K562 (cell line): ENCODE data around the gene YIPF4. TPM values are rescaled to one million over a fixed set of nuclear protein-coding genes. Genes with fewer than 3 reads are reported as not detected.

ENCODE experiments used
- ARID3A ChIP-seq: IDR thresholded peaks from 2 replicates; pipeline ENCODE4 v1.6.1; 2012; ENCODE audit warnings: low read depth, low read length, improper control_type of control experiment, borderline replicate concordance
- ATF6 ChIP-seq: sonication (generic); formaldehyde crosslinking; IDR thresholded peaks from 2 replicates; pipeline ENCODE4 v1.4.0; 2020; ENCODE audit warnings: mild to moderate bottlenecking, missing genetic modification reagents
- CBX5 ChIP-seq: IDR thresholded peaks from 2 replicates; pipeline ENCODE4 v1.6.1; 2014; ENCODE audit warnings: low read depth, borderline replicate concordance
- DEAF1 ChIP-seq: fragments of 450-650 bp; formaldehyde crosslinking; IDR thresholded peaks from 2 replicates; pipeline ENCODE4 v1.4.0; 2020; ENCODE audit warnings: mild to moderate bottlenecking, moderate library complexity
- FOXM1 ChIP-seq, 2 experiments: fragments of 450-650 bp in 1 of 2; sonication (generic) in 1 of 2; formaldehyde crosslinking in 1 of 2; IDR thresholded peaks; 2 replicates each; pipeline versions ENCODE4 v1.6.1 to v1.9.0; 2017 to 2022; ENCODE audit warnings: low read depth in 2 of 2, mild to moderate bottlenecking in 2 of 2, missing genetic modification reagents in 1 of 2, moderate library complexity in 1 of 2
- HLTF ChIP-seq: fragments of 450-650 bp; IDR thresholded peaks from 2 replicates; pipeline ENCODE4 v1.6.1; 2016
- HMG20A ChIP-seq: fragments of 450-650 bp; formaldehyde crosslinking; conservative IDR thresholded peaks from 2 replicates; pipeline ENCODE4 v1.4.0; 2020; ENCODE audit warnings: mild to moderate bottlenecking, mixed read lengths
- HNRNPH1 ChIP-seq: fragments of 200-400 bp; formaldehyde crosslinking; optimal IDR thresholded peaks from 2 replicates; pipeline ENCODE3; 2017; ENCODE audit warnings: low read depth, mild to moderate bottlenecking, low read length, moderate library complexity
- HSF4 ChIP-seq: fragments of 250-450 bp; sonication (Bioruptor Pico); IDR thresholded peaks from 2 replicates; pipeline ENCODE4 v2.1.2; 2022; ENCODE audit warnings: mild to moderate bottlenecking, moderate library complexity, borderline replicate concordance
- KDM2B ChIP-seq: fragments of 250-450 bp; sonication (Bioruptor Pico); IDR thresholded peaks from 2 replicates; pipeline ENCODE4 v1.8.0; 2021; ENCODE audit warnings: mild to moderate bottlenecking, moderate library complexity
- NR2C2 ChIP-seq, 2 experiments: fragments of 200-800 bp in 1 of 2; sonication (Bioruptor generic) in 1 of 2; sonication (generic) in 1 of 2; formaldehyde crosslinking in 1 of 2; IDR thresholded peaks; 2 replicates each; pipeline versions ENCODE4 v1.6.1 to v1.8.0; 2016 to 2022; ENCODE audit warnings: mild to moderate bottlenecking in 1 of 2, missing compliant biosample characterization in 1 of 2, missing genetic modification characterization in 1 of 2, missing genetic modification reagents in 1 of 2
- PHTF2 ChIP-seq: fragments of 250-450 bp; sonication (Bioruptor Pico); IDR thresholded peaks from 2 replicates; pipeline ENCODE4 v1.5.0; 2021; ENCODE audit warnings: mild to moderate bottlenecking
- POLR2AphosphoS5 ChIP-seq: IDR thresholded peaks from 2 replicates; pipeline ENCODE4 v1.6.1; 2011; ENCODE audit warnings: mild to moderate bottlenecking, low read depth, low read length, moderate library complexity; ENCODE audit not compliant: control insufficient read depth, insufficient read depth
- THRAP3 ChIP-seq: fragments of 450-650 bp; IDR thresholded peaks from 2 replicates; pipeline ENCODE4 v1.6.1; 2016; ENCODE audit warnings: mild to moderate bottlenecking, inconsistent platforms, borderline replicate concordance
- ZBTB43 ChIP-seq: sonication (generic); formaldehyde crosslinking; IDR thresholded peaks from 2 replicates; pipeline ENCODE4 v1.8.0; 2023; ENCODE audit warnings: mild to moderate bottlenecking, missing genetic modification reagents
- ZBTB7A ChIP-seq: IDR thresholded peaks from 2 replicates; pipeline ENCODE4 v1.6.1; 2011; ENCODE audit warnings: low read depth, mild to moderate bottlenecking, low read length, moderate library complexity, borderline replicate concordance; ENCODE audit not compliant: control insufficient read depth
- ZBTB9 ChIP-seq: fragments of 450-650 bp; formaldehyde crosslinking; IDR thresholded peaks from 2 replicates; pipeline ENCODE4 v1.4.0; 2020; ENCODE audit warnings: mild to moderate bottlenecking, moderate library complexity
- ZKSCAN3 ChIP-seq: fragments of 250-450 bp; sonication (Bioruptor Pico); IDR thresholded peaks from 2 replicates; pipeline ENCODE4 v1.4.0; 2020
- polyA plus RNA-seq, 8 experiments: library from polyadenylated mRNA; depleted of rRNA in 4 of 8; stranded (reverse) in 5 of 8; unstranded in 3 of 8; fragments of >200 nt; fragmentation: Nextera tagmentation in 2 of 8; fragmentation: Illumina TruSeq in 1 of 8; extraction: Ambion mirVana in 2 of 8; extraction: Trizol in 1 of 8; gene quantifications; 2 replicates each; pipeline versions ENCODE4 v1.2.1 to v1.2.3, GENCODE V29; 2011 to 2014; ENCODE audit warnings: inconsistent platforms in 1 of 8, missing spikeins in 1 of 8
- total RNA-seq, 7 experiments: library from RNA; depleted of rRNA in 6 of 7; stranded (reverse); fragments of >200 nt in 6 of 7; fragmentation: Illumina TruSeq in 2 of 7; extraction: Trizol in 2 of 7; gene quantifications; 2 replicates each; pipeline versions ENCODE4 v1.2.1 to v1.2.3, GENCODE V29; 2011 to 2021; ENCODE audit warnings: low replicate concordance in 1 of 7

Gene YIPF4
- total and polyA plus RNA-seq, 9 of the 15 experiments (the other 6 are each of a cell fraction or from before 2014, with no cell fraction given) = 4.9 to 46.9 (median 17.5) TPM

GRCh38 chr2:32356681-32357317 is 79.1 kb downstream of the YIPF4 start, which contains the start of gene BIRC6 (continued):
- TF ChIP-seq ZBTB43 (CRISPR knock-in tag) (no peak), FOXM1 (IDR thresholded peaks at IDR 0.05; ENCODE audit: low read depth) (no peak), FOXM1 (CRISPR knock-in tag; IDR thresholded peaks at IDR 0.05; ENCODE audit: low read depth) (no peak), ARID3A (no peak), CBX5 (peak; percentile 15; the same call in 1 of the 2 replicates), POLR2AphosphoS5 (peak; percentile 78), DEAF1 (CRISPR knock-in tag) (no peak), ZBTB9 (peak; percentile 78; the same call in 1 of the 2 replicates), HMG20A (no peak), ZBTB7A (peak; percentile 91), THRAP3 (no peak), KDM2B (peak; percentile 60; the same call in 1 of the 2 replicates), PHTF2 (CRISPR knock-in tag) (no peak), HSF4 (CRISPR knock-in tag) (no peak), ATF6 (no peak), NR2C2 (CRISPR knock-in tag; IDR thresholded peaks at IDR 0.05) (peak; percentile 87), NR2C2 (tag; IDR thresholded peaks at IDR 0.05) (peak; percentile 99), ZKSCAN3 (no peak), HNRNPH1 (no peak), HLTF (0 out of 2 replicates have a peak, but pooled peaks have one; percentile 72)
